CD4-positive, alpha-beta T cell (primary cell): Measurements from ENCODE around the gene AMDHD1. TPM values are rescaled to one million over a fixed set of nuclear protein-coding genes. Genes with fewer than 3 reads are reported as not detected.

Experiments used
- ATAC-seq: fragments of 200-7000 bp; cut with Tn5 transposase; one replicate; pipeline ENCODE4 v1.10.0; 2022; ENCODE audit warnings: mild to moderate bottlenecking; ENCODE audit not compliant: poor library complexity
- CTCF ChIA-PET: fragments of 350-600 bp; sonication (Branson Sonifier 250); formaldehyde crosslinking; loops from one replicate; lab custom pipeline; 2021; ENCODE audit warnings: antibody characterized with exemption, inconsistent platforms; lab: Charles Lee
- POLR2A ChIA-PET: fragments of 350-600 bp; sonication (Branson Sonifier 250); formaldehyde crosslinking; loops from one replicate; lab custom pipeline; 2021; ENCODE audit warnings: antibody characterized with exemption, inconsistent platforms; lab: Charles Lee
- DNase-seq, 14 experiments: peaks; one replicate each; pipeline ENCODE4 v3.0.0-alpha.2; 2013 to 2020; ENCODE audit warnings: mixed read lengths in 2 of 14
- H3K27ac ChIP-seq, 2 donors: one replicate each; pipeline versions ENCODE4 v1.5.1 to v1.7.0; 2013; ENCODE audit warnings: low read length in 2 of 2, low read depth in 1 of 2, mild to moderate bottlenecking in 1 of 2
- H3K27me3 ChIP-seq, 2 experiments: 1 replicate in 1 of 2; 2 replicates in 1 of 2; pipeline versions ENCODE4 v1.6.1 to v1.7.0; 2013; ENCODE audit warnings: low read length in 2 of 2, control low read depth in 1 of 2, mild to moderate bottlenecking in 1 of 2, moderate library complexity in 1 of 2; ENCODE audit not compliant: insufficient read depth in 2 of 2, control insufficient read depth in 1 of 2
- H3K36me3 ChIP-seq: one replicate; pipeline ENCODE4 v1.6.1; 2013; ENCODE audit warnings: low read length, control low read depth; ENCODE audit not compliant: insufficient read depth
- H3K4me1 ChIP-seq: one replicate; pipeline ENCODE4 v1.6.1; 2013; ENCODE audit warnings: low read length, control low read depth; ENCODE audit not compliant: insufficient read depth
- H3K4me3 ChIP-seq: one replicate; pipeline ENCODE4 v1.5.1; 2013; ENCODE audit warnings: mild to moderate bottlenecking, low read length, moderate library complexity
- H3K9me3 ChIP-seq, 2 experiments: 1 replicate in 1 of 2; 2 replicates in 1 of 2; pipeline versions ENCODE4 v1.6.1 to v1.7.0; 2013; ENCODE audit warnings: low read length in 2 of 2, mild to moderate bottlenecking in 2 of 2, control low read depth in 1 of 2, moderate library complexity in 1 of 2; ENCODE audit not compliant: control insufficient read depth in 1 of 2, insufficient read depth in 1 of 2
- H3K27ac Mint-ChIP-seq: one replicate; pipeline ENCODE4 v1.8.0; 2020; ENCODE audit warnings: mixed read lengths
- H3K27me3 Mint-ChIP-seq: one replicate; pipeline ENCODE4 v1.8.0; 2021; ENCODE audit warnings: mixed read lengths
- H3K36me3 Mint-ChIP-seq: one replicate; pipeline ENCODE4 v1.8.0; 2021; ENCODE audit warnings: low read depth, mixed read lengths
- H3K4me1 Mint-ChIP-seq: one replicate; pipeline ENCODE4 v1.8.0; 2021; ENCODE audit warnings: low read depth, mixed read lengths
- H3K4me3 Mint-ChIP-seq: one replicate; pipeline ENCODE4 v1.8.0; 2020; ENCODE audit warnings: mild to moderate bottlenecking, mixed read lengths
- H3K9me3 Mint-ChIP-seq: one replicate; pipeline ENCODE4 v1.8.0; 2020; ENCODE audit warnings: mixed read lengths
- CTCF ChIP-seq: fragments of 200-600 bp; IDR thresholded peaks from one replicate; pipeline ENCODE4 v1.8.0; 2022; ENCODE audit warnings: antibody characterized with exemption, mild to moderate bottlenecking
- intact Hi-C, 2 experiments: fragments of 100-400 bp; cut with DNase I in 1 of 2; cut with micrococcal nuclease in 1 of 2; formaldehyde crosslinking; loops; one replicate each; pipeline versions ENCODE4 v1.15.1 to v1.9.0; 2023 to 2025; cut with DNase I, micrococcal nuclease
- total RNA-seq, 174 experiments: library from RNA in 2 of 174; stranded (reverse) in 2 of 174; gene quantifications; one replicate each; pipeline ENCODE4 v1.2.3 and lab custom pipeline; 2021 to 2026

AMDHD1 gene
- total RNA-seq, 2 experiments from 2014 or later = 0.78 to 0.91 TPM

GRCh38 chr12:95984682-95985081 is 41.6 kb downstream of the AMDHD1 start:
- Mint-ChIP-seq H3K36me3 (no peaks in the 10 kb centered on the region), H3K4me1 (no peaks in the 10 kb centered on the region), H3K27ac (no peak overlapping the region), H3K27me3 (no peaks in the 10 kb centered on the region), H3K9me3 (no peaks in the 10 kb centered on the region), H3K4me3 (no peak overlapping the region)
- Histone ChIP-seq H3K4me1 (no peaks in the 10 kb centered on the region), H3K27me3 (no peaks in the 10 kb centered on the region), H3K36me3 (no peaks in the 10 kb centered on the region), H3K4me3 (no peak overlapping the region), H3K9me3 (no peaks in the 10 kb centered on the region), H3K27ac (no peak overlapping the region)
- CTCF ChIA-PET = no interaction called here
- no peak for TF ChIP-seq CTCF
- intact Hi-C loops = no loop called here
- POLR2A ChIA-PET = no interaction called here
- no peak for DNase-seq
- ATAC-seq = no peak

GRCh38 chr12:95986635-95987570 is 43.8 kb downstream of the AMDHD1 start:
- Histone ChIP-seq H3K4me3 (no peak overlapping the region), H3K27me3 (no peaks in the 10 kb centered on the region), H3K27ac (no peak overlapping the region), H3K4me1 (no peaks in the 10 kb centered on the region), H3K36me3 (no peaks in the 10 kb centered on the region), H3K9me3 (no peaks in the 10 kb centered on the region)
- DNase-seq = no peak
- intact Hi-C loops = no loop called here
- Mint-ChIP-seq H3K27me3 (no peaks in the 10 kb centered on the region), H3K4me1 (no peaks in the 10 kb centered on the region), H3K36me3 (no peaks in the 10 kb centered on the region), H3K4me3 (no peak overlapping the region), H3K9me3 (no peaks in the 10 kb centered on the region), H3K27ac (no peak overlapping the region)
- ChIA-PET POLR2A (no interaction called here), CTCF (no interaction called here)
- no peak for TF ChIP-seq CTCF
- no peak for ATAC-seq

- Histone ChIP-seq H3K36me3 (no peaks in the 10 kb centered on the region), H3K4me3 (no peak overlapping the region), H3K9me3 (no peaks in the 10 kb centered on the region), H3K4me1 (no peaks in the 10 kb centered on the region), H3K27ac (no peak overlapping the region), H3K27me3 (no peaks in the 10 kb centered on the region)
- no peaks in the 10 kb centered on the region for H3K9me3 Mint-ChIP-seq
- ATAC-seq (no peak), DNase-seq (no peak)
- TF ChIP-seq CTCF = no peak
- no peak overlapping the region for H3K27ac Mint-ChIP-seq
- no peaks in the 10 kb centered on the region for H3K4me1 Mint-ChIP-seq
- intact Hi-C loops = no loop called here
- H3K4me3 Mint-ChIP-seq = no peak overlapping the region
- CTCF ChIA-PET = interaction anchor here (2.7 kb wide), 1 partner anchor 10 kb away, joined by 13 read pairs; no protein-coding TSS in a partner anchor
- H3K36me3 Mint-ChIP-seq = no peaks in the 10 kb centered on the region
- POLR2A ChIA-PET = no interaction called here
- H3K27me3 Mint-ChIP-seq = no peaks in the 10 kb centered on the region
These were observed 45.6 kb downstream of the AMDHD1 start for GRCh38 chr12:95988506-95989275.
